Gastroesophageal sphincter (tissue), 3 donors: Measurements from ENCODE around the gene PYGM.
A peak's percentile ranks its signal among the peaks of the same experiment; 100 is the strongest.

Source experiments
- CTCF ChIP-seq, 4 experiments: fragments of 200-600 bp in 2 of 4; fragments of 450-650 bp in 2 of 4; sonication (generic) in 1 of 4; IDR thresholded peaks; one replicate each; pipeline ENCODE4 v1.5.1; 2017 to 2019; ENCODE audit warnings: antibody characterized with exemption in 4 of 4, mild to moderate bottlenecking in 2 of 4, moderate library complexity in 2 of 4
- POLR2AphosphoS5 ChIP-seq: sonication (generic); formaldehyde crosslinking; IDR thresholded peaks from one replicate; pipeline ENCODE4 v1.6.1; 2017; ENCODE audit warnings: antibody characterized with exemption

DNA sequence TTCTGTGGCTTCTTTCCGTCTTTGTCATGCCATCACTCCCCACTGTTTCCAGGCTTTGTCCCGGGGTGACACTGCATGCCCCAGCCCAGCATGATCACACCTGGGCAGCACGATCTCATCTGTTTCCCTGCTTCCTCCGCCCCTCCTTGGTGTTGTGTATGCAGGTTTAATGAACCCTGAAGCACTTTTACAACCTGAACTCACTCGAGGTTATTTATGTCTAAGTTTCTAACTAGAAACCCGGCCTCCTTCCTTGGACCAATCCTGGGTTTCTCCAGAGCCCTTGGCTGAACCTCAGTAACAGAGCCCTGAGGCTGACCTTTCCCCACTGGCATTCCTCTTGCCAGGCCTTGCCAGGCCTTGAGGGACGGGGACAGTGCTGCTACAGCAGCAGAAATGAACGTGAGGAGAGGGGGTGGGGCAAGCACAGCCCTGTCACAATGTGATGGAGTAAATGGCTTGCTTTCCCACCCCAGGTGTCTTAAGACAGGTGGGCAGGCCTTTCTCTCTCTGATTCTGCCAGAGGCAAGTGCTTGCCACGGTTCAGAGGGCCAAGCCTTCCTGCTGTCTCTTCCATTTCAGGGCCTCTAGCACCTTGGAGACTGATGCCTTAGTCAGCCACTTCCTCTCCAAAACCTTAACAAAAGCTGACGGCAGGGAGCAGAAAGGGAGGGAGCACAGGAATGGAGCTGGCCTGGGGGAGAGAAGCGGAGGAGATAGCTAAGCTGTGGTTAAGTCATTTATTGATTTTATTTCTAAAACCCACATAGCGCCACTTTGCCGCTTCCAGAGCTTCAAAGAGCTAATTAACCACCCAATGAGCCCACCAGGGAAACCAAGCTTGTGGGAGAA, 3.1 kb upstream of the PYGM start:
- TF ChIP-seq CTCF (IDR thresholded peaks at IDR 0.05) (no peak), POLR2AphosphoS5 (peak; percentile 36)
